HG02870 (cell line): ENCODE results near the gene STAT1.

Source experiments
- ATAC-seq: cut with Tn5 transposase; IDR thresholded peaks from one replicate; pipeline ENCODE4 v1.9.1; 2021; ENCODE audit warnings: mild to moderate bottlenecking, moderate library complexity; ENCODE audit not compliant: unreplicated experiment

The STAT1 gene

DNA sequence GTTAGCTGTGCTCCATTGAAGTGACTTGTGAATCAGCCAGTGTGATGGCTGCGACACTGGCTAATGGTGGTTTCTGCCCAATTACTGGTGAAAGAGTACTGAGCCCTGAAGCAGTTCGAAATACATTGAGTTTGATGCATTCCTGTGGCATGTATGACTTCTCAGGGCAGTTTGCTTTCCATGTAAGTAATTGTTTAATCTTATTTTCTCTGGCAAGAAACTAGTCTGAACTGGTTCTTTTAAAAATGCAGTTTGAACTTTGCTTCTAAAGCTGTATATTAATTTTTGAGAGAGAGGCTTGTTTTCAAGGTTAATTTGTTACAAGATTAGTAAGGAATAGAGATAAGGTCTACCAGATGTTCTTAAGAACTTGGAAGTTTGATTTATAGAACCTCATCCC lies 86.7 kb downstream of the STAT1 start:
- ATAC-seq: no peak

DNA sequence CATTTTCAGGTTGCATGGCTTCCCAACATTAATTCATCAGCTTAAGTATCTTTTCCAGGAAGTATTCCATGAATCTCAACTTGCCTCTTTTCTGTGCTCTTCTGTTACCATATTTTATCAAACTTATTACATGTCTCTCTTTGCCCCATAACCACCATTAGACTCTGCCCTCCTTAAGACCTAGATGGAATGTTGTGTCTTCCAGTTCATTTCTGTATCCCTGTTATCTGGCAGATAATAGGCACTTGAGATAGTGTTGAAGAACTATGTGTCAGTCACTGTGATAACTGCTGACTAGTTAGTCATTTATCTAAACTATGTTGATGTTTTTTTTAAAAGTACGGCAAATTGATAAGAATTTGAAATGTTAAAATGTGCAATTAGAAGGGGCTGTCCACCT lies 91.6 kb downstream of the STAT1 start:
- ATAC-seq: no peak

DNA sequence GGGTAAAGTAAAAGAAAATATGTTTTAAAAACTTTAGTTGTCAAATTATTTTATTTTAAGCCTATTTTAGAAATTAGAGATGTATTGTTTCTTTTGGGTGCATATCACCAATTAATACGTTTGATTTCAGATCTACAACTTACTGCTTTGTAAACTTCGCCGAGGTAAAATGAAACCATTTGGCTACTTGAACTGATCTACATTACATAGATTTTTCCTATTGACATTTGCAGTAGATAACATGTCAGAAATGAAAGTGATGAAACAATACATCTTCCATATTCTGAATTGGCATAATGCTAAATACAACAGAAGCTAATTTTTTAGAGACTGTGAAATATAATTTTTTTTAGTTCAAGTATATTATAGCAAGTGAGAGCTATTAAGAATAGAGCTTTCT lies 93.9 kb downstream of the STAT1 start:
- no peak for ATAC-seq
